Measurements from ENCODE around the gene DDX28. TPM values are rescaled to one million over a fixed set of nuclear protein-coding genes. Genes with fewer than 3 reads are reported as not detected.

DDX28 gene
- total and polyA plus RNA-seq, 9 of the 15 experiments (the other 6 are each of a cell fraction or from before 2014, with no cell fraction given): 2.8 to 24.5 (median 15.9) TPM

GRCh38 chr16:68072038-68072695 lies 49.1 kb upstream of the DDX28 start (continued):
- TF ChIP-seq, protein P1, sequence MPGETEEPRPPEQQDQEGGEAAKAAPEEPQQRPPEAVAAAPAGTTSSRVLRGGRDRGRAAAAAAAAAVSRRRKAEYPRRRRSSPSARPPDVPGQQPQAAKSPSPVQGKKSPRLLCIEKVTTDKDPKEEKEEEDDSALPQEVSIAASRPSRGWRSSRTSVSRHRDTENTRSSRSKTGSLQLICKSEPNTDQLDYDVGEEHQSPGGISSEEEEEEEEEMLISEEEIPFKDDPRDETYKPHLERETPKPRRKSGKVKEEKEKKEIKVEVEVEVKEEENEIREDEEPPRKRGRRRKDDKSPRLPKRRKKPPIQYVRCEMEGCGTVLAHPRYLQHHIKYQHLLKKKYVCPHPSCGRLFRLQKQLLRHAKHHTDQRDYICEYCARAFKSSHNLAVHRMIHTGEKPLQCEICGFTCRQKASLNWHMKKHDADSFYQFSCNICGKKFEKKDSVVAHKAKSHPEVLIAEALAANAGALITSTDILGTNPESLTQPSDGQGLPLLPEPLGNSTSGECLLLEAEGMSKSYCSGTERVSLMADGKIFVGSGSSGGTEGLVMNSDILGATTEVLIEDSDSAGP (CRISPR knock-in tag; IDR thresholded peaks at IDR 0.05): no peak
- TF ChIP-seq TRIM24 (IDR thresholded peaks at IDR 0.05): no peak
- TF ChIP-seq CBFB (CRISPR knock-in tag; IDR thresholded peaks at IDR 0.05): no peak
- no peak for TF ChIP-seq FOXP4 (CRISPR knock-in tag; IDR thresholded peaks at IDR 0.05; ENCODE audit: borderline replicate concordance)
- peak; percentile 52; the same call in 1 of the 2 replicates for TF ChIP-seq MAFG (tag; conservative IDR thresholded peaks at IDR 0.05)
- no peak for TF ChIP-seq NR4A1 (CRISPR knock-in tag; IDR thresholded peaks at IDR 0.05)
- TF ChIP-seq NR4A1 (tag; IDR thresholded peaks at IDR 0.05): no peak
- no peak for TF ChIP-seq HDAC1 (IDR thresholded peaks at IDR 0.05)
- TF ChIP-seq NCOR1 (IDR thresholded peaks at IDR 0.05): peak; percentile 48; the same call in 1 of the 2 replicates
- peak; percentile 63; the same call in 1 of the 2 replicates for TF ChIP-seq TFAP4 (CRISPR knock-in tag; IDR thresholded peaks at IDR 0.05; ENCODE audit: borderline replicate concordance)
- TF ChIP-seq, protein P2, sequence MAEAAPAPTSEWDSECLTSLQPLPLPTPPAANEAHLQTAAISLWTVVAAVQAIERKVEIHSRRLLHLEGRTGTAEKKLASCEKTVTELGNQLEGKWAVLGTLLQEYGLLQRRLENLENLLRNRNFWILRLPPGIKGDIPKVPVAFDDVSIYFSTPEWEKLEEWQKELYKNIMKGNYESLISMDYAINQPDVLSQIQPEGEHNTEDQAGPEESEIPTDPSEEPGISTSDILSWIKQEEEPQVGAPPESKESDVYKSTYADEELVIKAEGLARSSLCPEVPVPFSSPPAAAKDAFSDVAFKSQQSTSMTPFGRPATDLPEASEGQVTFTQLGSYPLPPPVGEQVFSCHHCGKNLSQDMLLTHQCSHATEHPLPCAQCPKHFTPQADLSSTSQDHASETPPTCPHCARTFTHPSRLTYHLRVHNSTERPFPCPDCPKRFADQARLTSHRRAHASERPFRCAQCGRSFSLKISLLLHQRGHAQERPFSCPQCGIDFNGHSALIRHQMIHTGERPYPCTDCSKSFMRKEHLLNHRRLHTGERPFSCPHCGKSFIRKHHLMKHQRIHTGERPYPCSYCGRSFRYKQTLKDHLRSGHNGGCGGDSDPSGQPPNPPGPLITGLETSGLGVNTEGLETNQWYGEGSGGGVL (CRISPR knock-in tag; IDR thresholded peaks at IDR 0.05): no peak
- TF ChIP-seq MECOM (CRISPR knock-in tag; IDR thresholded peaks at IDR 0.05): peak; percentile 80
- TF ChIP-seq RCOR1 (IDR thresholded peaks at IDR 0.05; ENCODE audit: borderline replicate concordance in 1 of 2, low read depth in 2 of 2, low read length in 2 of 2): peak in 1 of 2 experiments; percentile 40; a peak in 1 of 4 replicates
- TF ChIP-seq MAFF (IDR thresholded peaks at IDR 0.05; ENCODE audit: low read length): peak; percentile 23; the same call in 1 of the 2 replicates
- TF ChIP-seq, protein P3, sequence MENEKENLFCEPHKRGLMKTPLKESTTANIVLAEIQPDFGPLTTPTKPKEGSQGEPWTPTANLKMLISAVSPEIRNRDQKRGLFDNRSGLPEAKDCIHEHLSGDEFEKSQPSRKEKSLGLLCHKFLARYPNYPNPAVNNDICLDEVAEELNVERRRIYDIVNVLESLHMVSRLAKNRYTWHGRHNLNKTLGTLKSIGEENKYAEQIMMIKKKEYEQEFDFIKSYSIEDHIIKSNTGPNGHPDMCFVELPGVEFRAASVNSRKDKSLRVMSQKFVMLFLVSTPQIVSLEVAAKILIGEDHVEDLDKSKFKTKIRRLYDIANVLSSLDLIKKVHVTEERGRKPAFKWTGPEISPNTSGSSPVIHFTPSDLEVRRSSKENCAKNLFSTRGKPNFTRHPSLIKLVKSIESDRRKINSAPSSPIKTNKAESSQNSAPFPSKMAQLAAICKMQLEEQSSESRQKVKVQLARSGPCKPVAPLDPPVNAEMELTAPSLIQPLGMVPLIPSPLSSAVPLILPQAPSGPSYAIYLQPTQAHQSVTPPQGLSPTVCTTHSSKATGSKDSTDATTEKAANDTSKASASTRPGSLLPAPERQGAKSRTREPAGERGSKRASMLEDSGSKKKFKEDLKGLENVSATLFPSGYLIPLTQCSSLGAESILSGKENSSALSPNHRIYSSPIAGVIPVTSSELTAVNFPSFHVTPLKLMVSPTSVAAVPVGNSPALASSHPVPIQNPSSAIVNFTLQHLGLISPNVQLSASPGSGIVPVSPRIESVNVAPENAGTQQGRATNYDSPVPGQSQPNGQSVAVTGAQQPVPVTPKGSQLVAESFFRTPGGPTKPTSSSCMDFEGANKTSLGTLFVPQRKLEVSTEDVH (IDR thresholded peaks at IDR 0.05; ENCODE audit: low read depth, partially characterized antibody): no peak

Measured in K562 (cell line).